NCI-H146 treated with DMSO at 0.1 percent for 48 hours (cell line): ENCODE measurements around the gene CT45A2.
"Not testable (repeated sequence)": the region's sequence is repeated elsewhere in the genome, so short reads cannot be mapped to it uniquely, and the experiment has no call there.

Experiments used
- DNase-seq: peaks from one replicate; lab custom pipeline; 2025; ENCODE audit not compliant: unreplicated experiment; lab: John Stamatoyannopoulos, UW

The CT45A2 gene

GRCh38 chrX:135819912-135820311 lies at the start of gene CT45A2:
Gene CT45A2, minus strand, starts transcription at chrX:135820012. Its CDS starts 3,747 bp downstream, at chrX:135816265.
- DNase-seq: not testable (repeated sequence)

- DNase-seq: not testable (repeated sequence)
Measured at GRCh38 chrX:135854438-135854837, 34.6 kb upstream of the CT45A2 start, which contains the start of gene CT45A8. Gene CT45A8, minus strand, starts transcription at chrX:135854538. Its CDS starts 3,755 bp downstream, at chrX:135850783.

GRCh38 chrX:135837180-135837579 lies 17.4 kb upstream of the CT45A2 start, which contains the start of gene CT45A7:
Gene CT45A7, minus strand, starts transcription at chrX:135837280. Its CDS starts 3,747 bp downstream, at chrX:135833533.
- not testable (repeated sequence) for DNase-seq

- DNase-seq: not testable (repeated sequence)
Measured at GRCh38 chrX:135802687-135803086, 17.1 kb downstream of the CT45A2 start, which contains the start of gene CT45A6. Gene CT45A6, minus strand, starts transcription at chrX:135802787. Its CDS starts 3,794 bp downstream, at chrX:135798993.

- DNase-seq: not testable (repeated sequence)
Measured at GRCh38 chrX:135785403-135785802, 34.4 kb downstream of the CT45A2 start, which contains the start of gene CT45A5. Gene CT45A5, minus strand, starts transcription at chrX:135785503. Its CDS starts 3,774 bp downstream, at chrX:135781729.

- not testable (repeated sequence) for DNase-seq
Measured at GRCh38 chrX:135768091-135768490, 51.7 kb downstream of the CT45A2 start, which contains the start of gene CT45A3. Gene CT45A3, minus strand, starts transcription at chrX:135768191. Its CDS starts 3,747 bp downstream, at chrX:135764444.
